Measurements from ENCODE around the gene CELSR2. TPM values are rescaled to one million over a fixed set of nuclear protein-coding genes. Genes with fewer than 3 reads are reported as not detected.
A peak's percentile ranks its signal among the peaks of the same experiment; 100 is the strongest.

The CELSR2 gene
- total RNA-seq, 1 donor from 2014 or later: 38.7 TPM

- H3K27me3 Mint-ChIP-seq: peaks cover 29% of the 10 kb centered on the region
- H3K27ac Mint-ChIP-seq: no peak overlapping the region
- no peak overlapping the region for H3K4me3 Mint-ChIP-seq (ENCODE audit: low read depth)
- no peaks in the 10 kb centered on the region for H3K36me3 Mint-ChIP-seq (ENCODE audit: insufficient read depth)
- DNase-seq (ENCODE audit: low spot score, unreplicated experiment): no peak
- no peak for TF ChIP-seq CTCF (IDR thresholded peaks at IDR 0.05; ENCODE audit: unreplicated experiment)
- H3K9me3 Mint-ChIP-seq (ENCODE audit: low read depth): no peaks in the 10 kb centered on the region
- peaks cover 16% of the 10 kb centered on the region for H3K4me1 Mint-ChIP-seq (ENCODE audit: low read depth)
Measured at GRCh38 chr1:109243860-109244552, 5.3 kb upstream of the CELSR2 start.

- Mint-ChIP-seq H3K27me3 (peaks cover 29% of the 10 kb centered on the region), H3K4me1 (ENCODE audit: low read depth) (peaks cover 13% of the 10 kb centered on the region), H3K27ac (no peak overlapping the region), H3K36me3 (ENCODE audit: insufficient read depth) (no peaks in the 10 kb centered on the region), H3K4me3 (ENCODE audit: low read depth) (no peak overlapping the region), H3K9me3 (ENCODE audit: low read depth) (no peaks in the 10 kb centered on the region)
- DNase-seq (ENCODE audit: low spot score, unreplicated experiment): no peak
- TF ChIP-seq CTCF (IDR thresholded peaks at IDR 0.05; ENCODE audit: unreplicated experiment): no peak
Measured at GRCh38 chr1:109246141-109246551, 3.2 kb upstream of the CELSR2 start.

GRCh38 chr1:109247401-109248365 lies 1.7 kb upstream of the CELSR2 start:
- no peaks in the 10 kb centered on the region for H3K9me3 Mint-ChIP-seq (ENCODE audit: low read depth)
- peaks cover 13% of the 10 kb centered on the region for H3K36me3 Mint-ChIP-seq (ENCODE audit: insufficient read depth)
- no peak overlapping the region for H3K4me3 Mint-ChIP-seq (ENCODE audit: low read depth)
- H3K27me3 Mint-ChIP-seq: peaks cover 19% of the 10 kb centered on the region
- no peak for TF ChIP-seq CTCF (IDR thresholded peaks at IDR 0.05; ENCODE audit: unreplicated experiment)
- H3K4me1 Mint-ChIP-seq (ENCODE audit: low read depth): peaks cover 3% of the 10 kb centered on the region
- H3K27ac Mint-ChIP-seq: no peak overlapping the region
- no peak for DNase-seq (ENCODE audit: low spot score, unreplicated experiment)

DNA sequence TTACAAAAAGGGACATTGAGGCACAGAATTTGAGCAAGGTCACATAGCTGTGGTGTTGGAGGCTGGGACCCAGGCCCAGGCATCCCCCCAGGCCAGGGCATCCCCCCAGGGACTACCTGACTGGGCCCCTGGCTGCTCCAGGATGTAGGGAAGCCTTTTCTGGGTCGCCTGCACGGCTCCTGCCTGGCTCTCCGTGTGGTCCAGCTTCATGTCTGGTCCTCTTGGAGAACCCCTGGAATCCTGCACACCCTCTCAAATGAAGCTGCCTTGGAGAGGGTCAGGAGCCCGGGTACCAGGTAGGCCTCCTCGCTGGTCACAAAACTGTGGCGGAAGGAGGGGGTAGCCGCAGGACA lies 919 bp upstream of the CELSR2 start:
- peaks cover 15% of the 10 kb centered on the region for H3K27me3 Mint-ChIP-seq
- no peak for TF ChIP-seq CTCF (IDR thresholded peaks at IDR 0.05; ENCODE audit: unreplicated experiment)
- DNase-seq (ENCODE audit: low spot score, unreplicated experiment): no peak
- no peak overlapping the region for H3K4me3 Mint-ChIP-seq (ENCODE audit: low read depth)
- H3K4me1 Mint-ChIP-seq (ENCODE audit: low read depth): peaks cover 6% of the 10 kb centered on the region
- peaks cover 13% of the 10 kb centered on the region for H3K36me3 Mint-ChIP-seq (ENCODE audit: insufficient read depth)
- no peak overlapping the region for H3K27ac Mint-ChIP-seq
- no peaks in the 10 kb centered on the region for H3K9me3 Mint-ChIP-seq (ENCODE audit: low read depth)

DNA sequence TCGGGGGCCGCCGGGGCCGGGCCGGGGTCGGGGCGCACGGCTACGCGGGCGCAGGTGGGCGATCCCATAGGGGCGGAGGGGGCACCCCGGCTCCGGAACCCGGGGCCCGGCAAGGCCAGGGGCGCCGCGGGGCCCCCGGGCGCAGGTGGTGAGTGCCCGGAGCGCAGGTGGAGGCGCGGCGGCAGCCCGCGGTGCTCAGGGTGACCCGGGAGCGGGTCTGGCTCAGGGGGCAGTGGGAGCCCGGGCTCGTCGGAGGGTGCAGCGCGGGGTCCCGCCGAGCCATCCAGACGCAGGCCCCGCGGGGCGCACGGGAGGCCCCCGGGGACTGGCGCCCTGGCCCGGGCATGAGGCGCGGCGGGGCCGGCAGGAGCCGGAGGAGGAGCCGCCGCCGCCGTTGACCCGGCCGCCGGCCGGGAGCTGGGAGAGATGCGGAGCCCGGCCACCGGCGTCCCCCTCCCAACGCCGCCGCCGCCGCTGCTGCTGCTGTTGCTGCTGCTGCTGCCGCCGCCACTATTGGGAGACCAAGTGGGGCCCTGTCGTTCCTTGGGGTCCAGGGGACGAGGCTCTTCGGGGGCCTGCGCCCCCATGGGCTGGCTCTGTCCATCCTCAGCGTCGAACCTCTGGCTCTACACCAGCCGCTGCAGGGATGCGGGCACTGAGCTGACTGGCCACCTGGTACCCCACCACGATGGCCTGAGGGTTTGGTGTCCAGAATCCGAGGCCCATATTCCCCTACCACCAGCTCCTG lies 489 bp downstream of the CELSR2 start:
- peak overlapping the region; percentile 72 for H3K4me3 Mint-ChIP-seq (ENCODE audit: low read depth)
- peaks cover 13% of the 10 kb centered on the region for H3K36me3 Mint-ChIP-seq (ENCODE audit: insufficient read depth)
- H3K9me3 Mint-ChIP-seq (ENCODE audit: low read depth): no peaks in the 10 kb centered on the region
- no peak for DNase-seq (ENCODE audit: low spot score, unreplicated experiment)
- no peak for TF ChIP-seq CTCF (IDR thresholded peaks at IDR 0.05; ENCODE audit: unreplicated experiment)
- H3K4me1 Mint-ChIP-seq (ENCODE audit: low read depth): peaks cover 15% of the 10 kb centered on the region
- peaks cover 9% of the 10 kb centered on the region for H3K27me3 Mint-ChIP-seq
- H3K27ac Mint-ChIP-seq: no peak overlapping the region

All from progenitor cell of endocrine pancreas (in vitro differentiated cells).